HG02678 (cell line): ENCODE data around the gene PDCD11.

Source experiments
- ATAC-seq: cut with Tn5 transposase; IDR thresholded peaks from one replicate; pipeline ENCODE4 v1.9.1; 2021; ENCODE audit warnings: mild to moderate bottlenecking, moderate library complexity; ENCODE audit not compliant: unreplicated experiment

Gene PDCD11

DNA sequence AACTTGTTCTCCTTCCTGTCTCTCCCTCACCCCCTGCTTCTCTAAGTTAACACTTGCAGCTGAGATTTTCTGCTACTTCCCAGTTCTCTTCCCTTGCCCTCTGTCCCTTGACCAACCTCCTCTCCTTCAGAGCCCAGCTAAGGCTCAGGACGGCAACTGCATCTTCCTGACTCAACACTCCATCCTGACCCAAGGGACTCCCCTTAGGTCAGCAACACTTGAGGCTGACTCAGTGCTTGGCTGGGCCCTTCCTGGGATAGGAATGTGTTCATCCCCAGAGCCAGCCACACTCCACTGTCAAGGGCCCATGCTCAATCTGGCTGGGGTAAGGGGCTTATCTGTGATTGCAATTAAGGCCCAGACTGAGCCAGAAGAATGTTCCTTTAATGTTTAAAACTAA, 52.3 kb downstream of the PDCD11 start:
- ATAC-seq: no peak

GRCh38 chr10:103449208-103450144, 53.0 kb downstream of the PDCD11 start:
- ATAC-seq: no peak

DNA sequence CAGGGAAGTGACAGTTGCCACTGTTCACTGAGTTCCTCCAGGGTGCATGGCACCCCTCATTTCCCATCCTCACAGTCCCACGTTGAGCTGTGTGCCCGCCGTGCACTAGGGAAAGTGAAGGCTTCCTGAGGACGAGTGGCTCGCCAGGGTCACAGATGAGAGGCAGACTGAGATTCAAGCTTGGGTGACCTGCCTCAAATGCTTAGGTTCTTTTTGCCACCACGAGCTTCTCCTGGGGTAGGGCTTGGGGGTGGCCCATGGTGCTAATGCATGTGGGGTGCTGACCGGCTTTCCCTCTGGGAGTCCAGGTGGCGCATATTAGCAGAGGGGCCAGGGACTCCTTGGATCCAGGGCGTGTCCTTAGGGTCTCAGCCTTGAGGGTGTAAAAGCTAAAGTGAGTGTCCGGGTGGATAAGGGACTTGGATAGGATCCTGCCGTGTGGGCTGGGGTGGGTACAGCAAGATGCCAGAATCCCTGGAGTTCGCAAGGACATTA, 53.8 kb downstream of the PDCD11 start:
- no peak for ATAC-seq

DNA sequence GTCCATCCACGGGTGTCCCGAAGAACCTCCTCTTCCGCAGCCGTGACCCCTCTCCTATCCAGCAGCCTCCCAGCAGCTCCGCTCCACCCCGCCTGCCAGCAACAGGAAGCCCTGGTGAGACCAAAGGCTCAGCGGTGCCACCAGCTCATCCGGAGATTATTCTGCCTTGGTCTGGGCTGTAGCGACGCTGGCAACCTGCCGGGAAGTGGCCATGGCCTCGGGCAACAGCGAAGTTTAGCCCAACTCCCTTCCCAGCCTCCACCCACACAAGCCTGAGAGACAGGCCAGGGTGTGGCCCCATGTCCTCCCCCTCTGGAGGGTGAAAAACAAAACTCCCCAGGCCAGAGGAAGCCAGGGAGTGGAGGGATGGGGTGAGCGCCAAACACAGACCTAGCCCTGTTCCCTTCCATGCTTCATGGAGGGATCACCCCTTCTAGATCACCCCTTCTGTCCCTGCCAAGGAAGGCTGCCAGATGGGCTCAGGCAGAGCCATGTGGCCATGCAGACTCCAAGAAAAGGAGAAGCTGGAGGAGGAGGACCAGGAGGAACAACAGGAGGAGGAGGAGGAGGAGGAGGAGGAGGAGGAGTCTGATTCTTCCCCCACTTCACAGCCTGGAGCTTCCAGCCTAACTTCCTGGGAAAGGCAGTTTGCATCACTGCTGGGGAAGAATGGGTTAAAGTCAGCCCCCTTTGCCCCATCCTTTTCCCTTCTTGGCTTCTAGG, 54.8 kb downstream of the PDCD11 start:
- no peak for ATAC-seq

DNA sequence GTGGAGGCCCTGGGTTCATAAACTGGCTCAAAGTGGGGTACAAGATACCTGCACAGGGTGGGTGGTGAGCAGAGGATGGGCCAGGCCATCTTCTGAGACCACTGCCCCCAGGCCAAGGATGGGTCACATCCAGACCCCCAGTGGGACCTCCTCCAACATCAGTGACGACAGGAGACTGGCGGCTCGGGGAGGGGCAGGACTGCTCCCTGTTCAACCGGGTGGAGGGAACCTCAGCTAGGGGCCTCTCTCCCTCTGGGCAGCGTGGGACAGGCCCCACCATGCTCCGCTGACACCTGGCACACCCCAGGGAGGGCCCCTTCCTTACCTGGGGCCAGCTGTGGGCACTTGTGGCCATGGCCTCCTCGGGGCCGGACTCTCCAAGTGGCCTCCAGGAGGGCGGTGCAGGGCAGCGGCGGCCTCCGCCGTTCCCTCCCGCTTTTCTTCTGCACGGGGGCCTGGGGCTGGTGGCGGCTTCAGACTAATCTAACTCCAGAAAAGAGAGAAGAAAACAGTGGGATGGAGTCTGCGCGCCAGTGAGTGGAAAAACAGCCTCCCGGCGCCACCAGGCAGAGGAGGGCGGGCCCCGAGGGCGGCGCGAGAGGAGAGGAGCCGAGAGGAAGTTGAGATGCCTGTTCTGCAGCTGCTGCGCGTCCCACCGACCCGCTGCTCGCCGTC, 55.5 kb downstream of the PDCD11 start, which contains the start of gene CALHM2:
CALHM2 (minus strand) TSS at position 540 of the 675 bp plus-strand sequence. CDS start 2,429 bp downstream, outside the sequence.
- peak; percentile 76 for ATAC-seq

DNA sequence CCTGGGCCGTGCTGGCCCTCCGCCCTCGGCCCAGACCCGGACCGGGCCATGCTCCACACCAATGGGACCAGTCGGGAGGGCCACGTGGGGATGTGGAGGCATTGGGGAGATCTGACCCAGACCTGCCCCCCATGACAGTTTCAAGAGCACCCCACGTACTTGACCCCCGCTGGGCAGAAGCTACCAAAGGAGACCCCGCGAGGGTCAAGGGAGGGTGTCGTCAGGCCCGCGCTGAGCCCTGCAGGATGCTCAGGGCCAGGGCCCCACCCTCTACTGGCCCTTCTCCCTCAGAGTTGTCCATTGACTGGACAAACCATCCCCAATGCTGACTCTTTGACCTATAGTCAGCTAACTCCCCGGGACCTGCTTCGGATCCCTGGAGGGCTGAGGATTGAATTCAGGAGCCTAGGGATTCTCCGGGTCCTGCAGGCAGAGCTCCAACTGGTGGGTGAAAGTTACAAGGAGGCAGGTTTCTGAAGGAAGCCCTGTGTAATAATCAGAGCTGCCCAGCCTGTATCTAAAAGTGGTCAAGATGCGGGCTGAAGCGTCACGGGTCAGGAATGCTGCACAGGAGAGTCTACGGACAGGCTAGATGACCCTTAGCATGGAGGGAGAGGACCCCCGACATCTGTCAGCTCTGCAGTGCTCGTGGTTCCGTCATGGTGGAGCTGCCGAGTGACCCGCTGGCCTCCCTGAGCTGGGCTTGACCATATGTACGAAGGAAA, 56.2 kb downstream of the PDCD11 start:
- no peak for ATAC-seq

- ATAC-seq: no peak
Observed at GRCh38 chr10:103454026-103454425, 57.6 kb downstream of the PDCD11 start.

- no peak for ATAC-seq
Observed at GRCh38 chr10:103455235-103455634, 58.8 kb downstream of the PDCD11 start.

DNA sequence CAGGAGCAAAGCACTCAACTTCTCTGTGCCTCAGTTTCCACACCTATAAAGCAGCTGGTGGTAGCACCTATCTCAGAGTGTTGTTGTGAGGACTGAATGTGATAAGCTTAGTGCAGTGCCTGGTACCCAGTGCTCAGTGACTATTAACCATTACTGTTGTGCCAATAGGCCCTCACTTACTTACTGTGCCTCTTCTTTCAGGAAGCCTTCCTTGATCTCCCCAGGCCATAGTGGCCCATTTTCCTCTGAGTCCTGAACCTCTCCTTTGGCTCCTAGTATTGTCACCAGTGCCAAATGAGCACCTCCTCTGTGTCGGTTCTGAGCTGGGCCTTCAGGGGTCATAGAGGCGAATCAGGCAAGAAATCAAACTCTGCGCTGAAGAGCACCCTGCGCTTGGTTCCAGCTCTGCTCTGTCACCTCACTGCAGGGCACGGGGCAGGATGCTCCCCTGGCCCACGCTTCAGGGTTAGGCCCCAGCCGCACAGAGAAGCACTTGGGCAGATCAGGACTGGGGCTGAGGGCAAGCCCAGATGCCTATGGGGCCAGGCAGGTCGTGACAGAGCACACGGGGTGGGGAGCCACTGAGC, 59.7 kb downstream of the PDCD11 start:
- ATAC-seq: no peak

DNA sequence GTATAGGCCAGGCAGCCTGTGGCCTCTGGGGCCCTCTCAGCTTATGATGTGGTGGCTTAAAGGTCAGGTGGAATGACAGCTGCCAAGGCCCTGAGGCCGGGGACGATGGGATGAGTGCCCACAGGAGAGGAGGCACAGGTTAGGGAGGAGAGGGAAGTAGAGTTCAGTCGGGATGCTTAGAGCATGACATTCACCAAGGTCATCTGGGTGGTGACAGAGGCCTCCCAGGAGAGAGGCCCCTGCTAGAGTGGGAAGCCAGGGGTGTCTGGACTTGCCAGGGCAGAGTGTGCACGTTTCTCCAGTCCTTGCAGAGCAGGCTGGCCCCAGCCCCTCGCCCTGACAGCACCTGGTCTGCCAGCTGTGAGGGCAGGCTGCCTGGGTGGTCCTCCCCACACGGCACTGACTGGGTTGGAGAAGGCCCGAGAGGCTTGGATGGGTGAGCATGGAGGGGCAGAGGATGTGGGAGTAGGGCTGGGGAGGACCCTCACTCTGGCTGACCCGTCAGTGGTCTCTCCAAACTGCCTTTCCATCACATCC, 60.8 kb downstream of the PDCD11 start:
- ATAC-seq: no peak

DNA sequence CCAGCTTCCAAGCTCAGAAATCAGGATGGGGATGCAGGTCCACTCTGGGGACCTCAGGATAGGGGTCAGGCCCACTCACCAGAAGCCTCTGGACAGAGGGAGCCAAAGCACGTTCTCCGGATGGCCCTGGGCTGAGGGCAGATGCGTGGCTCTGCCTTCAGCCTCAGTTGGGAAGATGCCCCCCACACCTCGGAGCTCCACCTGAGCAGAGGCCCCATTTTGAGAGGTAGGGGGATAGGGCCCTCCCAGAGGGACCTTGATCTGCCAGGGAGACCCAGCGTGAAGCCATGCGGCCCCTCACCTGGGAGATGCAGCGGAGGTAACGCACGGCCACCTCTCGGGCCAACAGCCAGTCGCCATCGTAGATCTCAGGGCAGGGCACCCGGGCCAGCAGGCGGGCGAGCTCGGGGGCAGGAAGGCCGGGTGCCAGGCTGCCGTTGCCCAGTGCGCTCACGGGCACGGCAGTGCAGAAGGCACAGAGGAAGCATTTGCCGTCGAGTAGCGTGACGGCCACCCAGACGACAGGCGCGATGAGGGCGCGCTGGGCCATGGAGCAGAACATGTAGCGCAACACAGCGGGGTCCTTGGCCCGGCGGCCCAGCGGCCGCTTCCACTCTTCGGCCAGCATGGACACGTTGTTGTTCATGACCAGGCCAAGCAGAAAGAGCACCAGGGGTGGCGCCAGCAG, 61.6 kb downstream of the PDCD11 start:
- ATAC-seq: no peak

DNA sequence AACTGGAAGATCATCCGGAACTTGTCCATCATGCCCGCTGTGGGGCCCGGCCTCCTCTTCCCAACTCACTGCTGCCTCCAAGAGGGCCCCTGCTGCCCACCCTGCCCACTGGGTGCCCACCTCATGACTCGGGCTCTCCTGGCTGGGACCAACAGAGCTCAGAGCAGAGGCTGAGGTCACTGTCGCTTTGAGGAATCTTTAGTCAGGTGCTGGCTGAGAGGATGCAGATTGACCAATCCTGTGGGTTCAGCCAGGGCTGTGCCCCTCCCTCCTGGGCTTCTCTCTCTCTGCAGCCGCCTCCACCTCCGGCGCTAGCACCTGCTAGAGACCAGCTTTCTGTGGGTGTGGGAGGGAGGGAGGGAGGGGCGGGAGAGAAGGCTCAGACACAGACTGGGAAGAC, 62.3 kb downstream of the PDCD11 start, which contains the start of gene CALHM1:
CALHM1 (minus strand) TSS at position 181 of the 400 bp plus-strand sequence; CDS start at position 32, 149 bp downstream.
- peak; percentile 80 for ATAC-seq

DNA sequence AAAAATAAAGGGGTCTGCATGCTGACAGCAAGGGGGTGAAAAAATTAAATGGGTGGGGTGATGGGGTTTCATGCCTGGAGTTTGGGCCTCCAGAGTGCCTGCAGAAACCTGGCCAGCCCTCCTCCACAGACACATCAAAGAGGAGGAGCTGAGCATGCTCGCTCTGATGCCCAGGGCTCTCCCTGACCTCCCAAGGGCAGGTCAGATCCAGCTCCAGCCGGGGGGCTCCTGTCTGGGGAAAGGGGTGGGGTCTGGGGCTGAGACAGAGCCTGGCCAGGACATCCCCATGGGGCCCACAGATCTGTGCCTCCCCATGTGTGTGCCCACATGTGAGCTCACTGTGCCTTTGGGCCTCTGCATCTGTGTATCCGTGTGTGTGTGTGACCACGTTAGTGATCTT, 63.2 kb downstream of the PDCD11 start:
- ATAC-seq: no peak

- ATAC-seq: no peak
Observed at GRCh38 chr10:103463499-103463898, 67.1 kb downstream of the PDCD11 start.

DNA sequence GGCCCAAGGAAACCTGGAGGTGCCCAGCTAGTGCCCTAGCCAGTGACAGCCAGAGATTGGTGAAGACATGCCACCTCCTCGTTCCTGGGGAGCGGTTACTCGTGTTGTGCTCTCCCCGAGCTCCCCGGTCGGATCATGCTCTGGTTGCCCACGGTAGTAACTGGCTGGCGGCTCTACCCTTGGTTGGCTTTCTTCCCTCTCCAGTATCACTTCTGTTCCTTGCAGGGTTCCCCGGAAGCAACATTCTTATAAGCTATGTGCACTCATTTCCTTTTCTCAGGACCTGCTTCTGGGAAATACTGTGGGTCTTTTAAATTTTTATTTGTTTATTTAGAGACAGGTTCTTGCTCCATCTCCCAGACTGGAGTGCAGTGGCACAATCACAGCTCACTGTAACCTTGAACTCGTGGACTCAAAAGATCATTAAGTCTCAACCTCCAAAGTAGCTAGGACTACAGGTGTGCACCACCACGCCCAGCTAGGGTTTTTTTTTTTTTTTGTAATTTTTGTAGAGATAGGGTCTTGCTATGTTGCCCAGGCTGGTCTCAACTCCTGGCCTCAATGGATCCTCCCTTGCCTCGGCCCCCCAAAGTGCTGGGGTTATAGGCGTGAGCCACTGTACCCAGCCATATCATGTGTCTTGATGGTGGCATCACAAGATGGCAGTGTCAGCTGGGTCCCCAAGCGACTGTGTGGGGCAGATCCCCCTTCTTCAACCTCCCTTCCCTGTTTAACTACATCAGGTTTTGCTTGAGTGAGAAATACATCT, 69.2 kb downstream of the PDCD11 start:
- no peak for ATAC-seq

DNA sequence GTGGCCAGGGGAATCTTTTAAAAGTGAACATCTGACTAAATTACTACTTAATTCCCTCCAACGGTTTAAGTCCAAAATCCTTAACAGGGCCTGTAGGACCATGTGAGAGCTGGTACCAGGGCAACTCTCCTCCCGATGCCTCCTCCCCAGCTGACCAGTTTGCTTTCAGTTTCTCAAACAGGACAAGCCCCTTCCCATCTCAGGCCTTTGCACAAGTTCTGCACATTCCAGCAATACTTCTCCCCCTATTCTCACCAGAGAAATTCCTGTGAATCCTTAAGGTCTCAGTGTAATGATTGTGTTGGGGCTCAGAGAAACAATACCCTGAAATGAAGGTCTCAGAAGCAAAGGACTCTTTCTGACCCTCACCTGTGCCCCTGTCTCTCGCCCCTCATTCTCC, 70.3 kb downstream of the PDCD11 start:
- ATAC-seq: no peak

DNA sequence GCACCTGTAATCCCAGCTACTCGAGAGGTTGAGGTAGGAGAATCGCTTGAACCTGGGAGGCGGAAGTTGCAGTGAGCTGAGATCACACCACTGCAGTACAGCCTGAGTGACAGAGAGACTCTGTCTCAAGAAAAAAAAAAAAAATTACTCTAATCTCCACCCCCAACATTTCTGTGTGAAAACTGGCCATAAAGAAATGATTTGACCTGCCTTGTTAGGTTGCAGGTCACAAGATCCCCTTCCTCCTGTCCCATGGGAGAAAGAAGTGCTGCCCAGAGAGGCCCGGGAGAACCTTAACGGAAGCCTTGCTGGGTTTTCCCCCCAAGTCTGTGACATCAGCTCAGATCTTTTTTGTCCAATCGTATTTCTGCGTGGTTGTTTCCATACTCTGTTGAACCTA, 71.0 kb downstream of the PDCD11 start:
- no peak for ATAC-seq

GRCh38 chr10:103469201-103469600, 72.8 kb downstream of the PDCD11 start:
- no peak for ATAC-seq
